Measurements from ENCODE around the gene LTBP3. TPM values are rescaled to one million over a fixed set of nuclear protein-coding genes. Genes with fewer than 3 reads are reported as not detected.

Gene LTBP3
- total and polyA plus RNA-seq, 2 of the 4 experiments (the other 2 are of a cell fraction), result 6.6 to 145 TPM

- H3K9ac ChIP-seq (ENCODE audit: low read depth, low read length), result no peak overlapping the region
- no peak overlapping the region for H4K5ac ChIP-seq (ENCODE audit: low read depth, low read length)
- dilution Hi-C loops (cut with HindIII; ENCODE audit: low sequenced_read_pairs, unreplicated experiment), result no loop called here
- peak overlapping the region; percentile 48 for H2AK9ac ChIP-seq (replicated peaks; ENCODE audit: low read depth, low read length, poor library complexity)
- H3K56ac ChIP-seq (ENCODE audit: extremely low read depth, insufficient read depth, low read length), result no peak overlapping the region
- no peak for TF ChIP-seq POLR2A (IDR thresholded peaks at IDR 0.05; ENCODE audit: low read depth, low read length)
- TF ChIP-seq MAZ (IDR thresholded peaks at IDR 0.05; ENCODE audit: borderline replicate concordance, low read depth, low read length), result no peak
- no peak for TF ChIP-seq RFX5 (IDR thresholded peaks at IDR 0.05; ENCODE audit: low read depth, low read length)
- no peak for TF ChIP-seq FOS (IDR thresholded peaks at IDR 0.05; ENCODE audit: low read depth, low read length)
- TF ChIP-seq CTCF (conservative IDR thresholded peaks at IDR 0.05; ENCODE audit: low read depth, low read length), result no peak
- TF ChIP-seq CHD1 (IDR thresholded peaks at IDR 0.05; ENCODE audit: low read depth, low read length), result no peak
- no peak for TF ChIP-seq NFE2L2 (IDR thresholded peaks at IDR 0.05; ENCODE audit: low read depth, low read length)
- TF ChIP-seq RCOR1 (IDR thresholded peaks at IDR 0.05; ENCODE audit: insufficient replicate concordance, low read length), result no peak
- no peak for TF ChIP-seq RAD21 (IDR thresholded peaks at IDR 0.05; ENCODE audit: low read length)
- in situ Hi-C loops (cut with MboI; ENCODE audit: low sequenced_read_pairs), result no loop called here
- ATAC-seq (ENCODE audit: low read depth), result no peak
- no TSS peak for BruUV-seq (replicated peaks)
- H3K9me1 ChIP-seq (ENCODE audit: insufficient read depth, low read length), result peaks cover 4% of the 10 kb centered on the region; the same call in 1 of the 2 replicates
- peaks cover 5% of the 10 kb centered on the region; the same call in 1 of the 2 replicates for H3K4me1 ChIP-seq (ENCODE audit: control insufficient read depth, insufficient read depth, low read length)
- H2AK5ac ChIP-seq (ENCODE audit: low read depth, low read length), result no peak overlapping the region
- H4K8ac ChIP-seq (ENCODE audit: low read depth in 2 of 2, low read length in 2 of 2), result no peak overlapping the region
- no peak overlapping the region for H2BK120ac ChIP-seq (ENCODE audit: low read depth, low read length)
- no peak overlapping the region for H3K4ac ChIP-seq (ENCODE audit: low read depth, low read length)
- no peak overlapping the region for H4K91ac ChIP-seq (ENCODE audit: insufficient read depth, low read depth, low read length)
- H3K36me3 ChIP-seq (ENCODE audit: control insufficient read depth, insufficient read depth, low read length), result peaks cover 54% of the 10 kb centered on the region
- H4K20me1 ChIP-seq (ENCODE audit: insufficient read depth, low read length), result peaks cover 20% of the 10 kb centered on the region
- H3K27me3 ChIP-seq (ENCODE audit: control insufficient read depth, insufficient read depth, low read length), result no peaks in the 10 kb centered on the region
- no peak overlapping the region for H2BK20ac ChIP-seq (ENCODE audit: low read depth, low read length)
- no peak overlapping the region for H2BK5ac ChIP-seq (ENCODE audit: low read depth, low read length, poor library complexity, severe bottlenecking)
- 89% methylated on average over 9 of the region's 18 CpGs; no CpG with 5 or more reads in 1 of the 2 experiments for WGBS, 2 experiments (ENCODE audit: extremely low coverage in 2 of 2, insufficient read length in 1 of 2)
- H3K9me3 ChIP-seq (ENCODE audit: control insufficient read depth, insufficient read depth, low read length), result no peaks in the 10 kb centered on the region
- CTCF ChIA-PET, result no interaction called here
- peak overlapping the region; percentile 37 for H2AFZ ChIP-seq (replicated peaks; ENCODE audit: low read length, poor library complexity)
- no peak for DNase-seq
- no peak overlapping the region for H3K23ac ChIP-seq (ENCODE audit: low read depth, low read length)
- POLR2A ChIA-PET (ENCODE audit: unreplicated experiment), result no interaction called here
- no peak overlapping the region for H2BK15ac ChIP-seq (ENCODE audit: low read depth, low read length)
- no peak overlapping the region for H3K14ac ChIP-seq (replicated peaks; ENCODE audit: low read depth, low read length)
- H3K18ac ChIP-seq (ENCODE audit: low read depth, low read length), result no peak overlapping the region
- H3K27ac ChIP-seq (ENCODE audit: insufficient read depth, low read length), result no peak overlapping the region
- intact Hi-C loops (cut with micrococcal nuclease), result no loop called here
- no peak overlapping the region for H3K4me2 ChIP-seq (ENCODE audit: low read depth, low read length)
- peaks cover 0 to 21% of the 10 kb centered on the region in 2 experiments for H3K79me1 ChIP-seq (ENCODE audit: low read depth in 1 of 2, low read length in 2 of 2)
- H3K4me3 ChIP-seq (ENCODE audit: insufficient read depth, low read depth, low read length), result no peak overlapping the region
These were observed 20.4 kb downstream of the LTBP3 start for GRCh38 chr11:65537620-65538231.

Data from IMR-90 (cell line).